Body of pancreas (tissue), 4 donors: ENCODE data around the gene UXS1. TPM values are rescaled to one million over a fixed set of nuclear protein-coding genes. Genes with fewer than 3 reads are reported as not detected.
A peak's percentile ranks its signal among the peaks of the same experiment; 100 is the strongest.

Experiments
- ATAC-seq: fragments of 150-250 bp; one replicate; pipeline ENCODE4 v1.9.1; 2016
- DNase-seq, 4 donors: peaks; one replicate each; pipeline ENCODE4 v3.0.0-alpha.2; 2019
- H3K27ac ChIP-seq, 4 donors: fragments of 200-600 bp; sonication (generic); 1 replicate in 3 of 4; 2 replicates in 1 of 4; pipeline versions ENCODE4 v1.5.1 to v1.6.1; 2016 to 2019; ENCODE audit warnings: mild to moderate bottlenecking in 1 of 4, mixed read lengths in 1 of 4, moderate library complexity in 1 of 4
- H3K27me3 ChIP-seq, 2 donors: fragments of 200-600 bp; sonication (generic); one replicate each; pipeline ENCODE4 v1.6.0; 2016; ENCODE audit warnings: mild to moderate bottlenecking in 1 of 2
- H3K36me3 ChIP-seq, 2 donors: fragments of 200-600 bp; sonication (generic); replicated peaks in 1 of 2; 2 replicates each; pipeline ENCODE4 v1.5.1; 2016; ENCODE audit warnings: low read depth in 2 of 2; ENCODE audit not compliant: insufficient read depth in 1 of 2
- H3K4me1 ChIP-seq: fragments of 200-600 bp; sonication (generic); one replicate; pipeline ENCODE4 v1.6.0; 2016
- H3K4me3 ChIP-seq, 2 donors: fragments of 200-600 bp; sonication (generic); 1 replicate in 1 of 2; 2 replicates in 1 of 2; pipeline ENCODE4 v1.5.1; 2016 to 2019
- H3K9me3 ChIP-seq, 3 donors: fragments of 200-600 bp; sonication (generic); 1 replicate in 2 of 3; 2 replicates in 1 of 3; pipeline ENCODE4 v1.5.1; 2016
- POLR2A ChIP-seq, 3 donors: fragments of 450-650 bp; IDR thresholded peaks; one replicate each; pipeline ENCODE4 v1.6.1; 2016; ENCODE audit warnings: antibody characterized with exemption in 3 of 3, mild to moderate bottlenecking in 2 of 3
- WGBS, 2 donors: methylation state at CpG; one replicate each; pipeline ENCODE4 v1.1.5; 2017; 5-methylcytosine and 5-hydroxymethylcytosine counted together
- intact Hi-C: fragments of 100-400 bp; cut with DNase I; formaldehyde crosslinking; loops from one replicate; pipeline ENCODE4 v1.15.1; 2023
- total RNA-seq, 2 donors: library from RNA; depleted of rRNA; stranded (reverse); fragments of >200 nt; gene quantifications; one replicate each; pipeline ENCODE4 v1.1.0, GENCODE V29; 2016
- TF ChIP-seq, protein P1 (sequence below), 7 experiments: fragments of 450-650 bp in 4 of 7; fragments of 200-600 bp in 3 of 7; sonication (generic) in 3 of 7; IDR thresholded peaks; one replicate each; pipeline ENCODE4 v1.5.1; 2016 to 2019; ENCODE audit warnings: antibody characterized with exemption in 7 of 7

The UXS1 gene
- total RNA-seq, 2 donors from 2014 or later = 15.8 to 33.6 TPM

DNA sequence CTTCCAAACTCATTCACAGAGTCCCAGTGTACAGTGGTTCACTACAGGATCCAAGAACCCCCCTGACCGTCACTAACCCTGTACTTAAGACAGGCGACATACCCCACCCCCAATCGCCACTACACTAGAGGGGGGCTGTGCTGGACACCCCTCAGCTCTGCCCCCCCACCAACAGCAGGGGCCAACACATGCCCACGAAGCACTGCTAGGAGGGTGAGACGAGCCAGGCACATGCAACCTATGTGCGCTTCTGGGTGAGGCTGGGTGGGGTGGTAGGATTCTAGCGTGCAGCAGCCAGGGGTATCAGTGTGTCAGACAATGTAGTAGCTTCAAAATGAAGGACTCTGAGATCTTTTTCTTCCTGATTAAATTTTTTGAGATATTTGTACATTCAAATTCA is 67.8 kb downstream of the UXS1 start:
- DNase-seq = no peak
- TF ChIP-seq POLR2A (IDR thresholded peaks at IDR 0.05) = no peak
- TF ChIP-seq, protein P1, sequence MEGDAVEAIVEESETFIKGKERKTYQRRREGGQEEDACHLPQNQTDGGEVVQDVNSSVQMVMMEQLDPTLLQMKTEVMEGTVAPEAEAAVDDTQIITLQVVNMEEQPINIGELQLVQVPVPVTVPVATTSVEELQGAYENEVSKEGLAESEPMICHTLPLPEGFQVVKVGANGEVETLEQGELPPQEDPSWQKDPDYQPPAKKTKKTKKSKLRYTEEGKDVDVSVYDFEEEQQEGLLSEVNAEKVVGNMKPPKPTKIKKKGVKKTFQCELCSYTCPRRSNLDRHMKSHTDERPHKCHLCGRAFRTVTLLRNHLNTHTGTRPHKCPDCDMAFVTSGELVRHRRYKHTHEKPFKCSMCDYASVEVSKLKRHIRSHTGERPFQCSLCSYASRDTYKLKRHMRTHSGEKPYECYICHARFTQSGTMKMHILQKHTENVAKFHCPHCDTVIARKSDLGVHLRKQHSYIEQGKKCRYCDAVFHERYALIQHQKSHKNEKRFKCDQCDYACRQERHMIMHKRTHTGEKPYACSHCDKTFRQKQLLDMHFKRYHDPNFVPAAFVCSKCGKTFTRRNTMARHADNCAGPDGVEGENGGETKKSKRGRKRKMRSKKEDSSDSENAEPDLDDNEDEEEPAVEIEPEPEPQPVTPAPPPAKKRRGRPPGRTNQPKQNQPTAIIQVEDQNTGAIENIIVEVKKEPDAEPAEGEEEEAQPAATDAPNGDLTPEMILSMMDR (IDR thresholded peaks at IDR 0.05) = no peak
- no peak for ATAC-seq
- H3K9me3 ChIP-seq = no peaks in the 10 kb centered on the region
- H3K36me3 ChIP-seq = no peaks in the 10 kb centered on the region
- WGBS, 2 donors = 92 to 96% methylated on average over 7 of the region's 7 CpGs
- intact Hi-C loops = no loop called here
- no peak overlapping the region for H3K4me3 ChIP-seq
- peaks cover 39% of the 10 kb centered on the region for H3K4me1 ChIP-seq
- H3K27ac ChIP-seq = peak overlapping the region in 1 of 4 donors; percentile 65
- H3K27me3 ChIP-seq = no peaks in the 10 kb centered on the region

DNA sequence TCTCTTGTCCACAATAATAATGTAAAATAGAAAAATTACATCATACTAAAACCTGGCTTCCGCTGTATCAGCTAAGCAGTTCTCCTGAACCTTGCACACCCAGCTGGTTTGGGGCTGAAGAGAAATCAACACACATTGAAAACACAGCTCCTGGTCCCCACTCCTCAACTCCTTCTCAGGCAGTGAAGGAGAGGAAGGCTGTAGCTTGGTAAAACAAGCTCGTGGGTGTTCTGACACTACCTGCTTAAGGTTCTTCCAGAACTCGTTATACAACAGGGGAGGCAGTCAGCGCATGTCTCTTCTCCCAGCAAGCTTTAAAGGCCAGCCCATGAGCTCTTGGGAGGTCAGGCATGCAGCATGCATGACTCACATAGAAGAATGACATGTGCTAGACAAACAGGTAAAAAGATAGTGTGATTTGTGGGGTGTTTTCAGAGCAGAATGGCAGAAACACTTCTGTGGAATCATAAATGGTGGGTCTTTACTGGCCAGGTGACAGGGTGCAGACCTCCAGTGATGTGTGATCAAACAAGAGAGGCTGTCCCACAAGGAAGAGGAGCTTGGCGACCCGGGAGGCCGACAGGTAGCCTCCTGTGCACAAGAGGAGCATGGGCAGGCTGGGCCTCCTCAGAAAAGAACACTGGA is 69.1 kb downstream of the UXS1 start:
- no peaks in the 10 kb centered on the region for H3K36me3 ChIP-seq
- H3K4me1 ChIP-seq = peaks cover 48% of the 10 kb centered on the region
- 63 to 75% methylated on average over 7 of the region's 7 CpGs for WGBS, 2 donors
- peak in 3 of 4 donors; percentile 41 to 72 (median 53) for DNase-seq
- intact Hi-C loops = no loop called here
- ATAC-seq = peak; percentile 76
- TF ChIP-seq, protein P1 (IDR thresholded peaks at IDR 0.05) = no peak
- TF ChIP-seq POLR2A (IDR thresholded peaks at IDR 0.05) = peak in 1 of 3 donors; percentile 12
- peak overlapping the region; percentile 50 to 73 (median 68) for H3K27ac ChIP-seq
- H3K4me3 ChIP-seq = no peak overlapping the region
- no peaks in the 10 kb centered on the region for H3K27me3 ChIP-seq
- H3K9me3 ChIP-seq = no peaks in the 10 kb centered on the region

DNA sequence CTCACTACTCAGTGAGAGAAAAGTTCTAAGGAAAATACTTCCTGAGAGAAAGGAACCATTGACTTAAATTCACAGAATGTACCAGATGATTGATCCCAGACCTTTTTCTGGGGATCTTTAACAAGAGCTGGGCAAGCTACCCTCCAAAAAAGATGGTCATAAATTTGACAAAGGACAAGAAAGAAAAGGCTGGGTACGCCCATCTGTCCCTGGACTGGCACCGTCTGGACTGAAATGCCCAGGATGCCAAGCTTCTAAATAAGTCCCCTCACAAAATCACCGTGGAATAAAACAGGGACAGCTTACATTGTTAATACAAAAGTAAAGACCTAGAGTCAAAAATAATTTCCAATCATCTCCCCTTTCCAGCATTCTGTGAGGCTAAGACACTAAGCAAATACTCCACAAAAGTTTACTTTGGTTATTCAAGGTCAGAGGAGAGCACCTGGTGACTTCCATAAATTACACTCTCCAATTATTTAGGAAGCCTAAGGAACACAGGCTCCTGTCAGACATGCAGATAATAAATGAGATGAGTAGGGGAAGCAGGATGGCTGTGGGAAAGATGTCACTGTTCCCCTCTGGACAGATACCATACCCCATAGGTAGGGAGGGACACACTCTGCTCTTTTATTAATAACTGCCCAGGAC is 69.9 kb downstream of the UXS1 start:
- intact Hi-C loops = no loop called here
- WGBS, 2 donors = 27 to 35% methylated on average over 3 of the region's 3 CpGs
- no peak for DNase-seq
- Histone ChIP-seq H3K4me3 (no peak overlapping the region), H3K27ac (peak overlapping the region; percentile 50 to 73 (median 64)), H3K36me3 (no peaks in the 10 kb centered on the region), H3K9me3 (no peaks in the 10 kb centered on the region), H3K27me3 (no peaks in the 10 kb centered on the region), H3K4me1 (peaks cover 51% of the 10 kb centered on the region)
- peak; percentile 34 for ATAC-seq
- no peak for TF ChIP-seq POLR2A (IDR thresholded peaks at IDR 0.05)
- TF ChIP-seq, protein P1 (IDR thresholded peaks at IDR 0.05) = no peak

DNA sequence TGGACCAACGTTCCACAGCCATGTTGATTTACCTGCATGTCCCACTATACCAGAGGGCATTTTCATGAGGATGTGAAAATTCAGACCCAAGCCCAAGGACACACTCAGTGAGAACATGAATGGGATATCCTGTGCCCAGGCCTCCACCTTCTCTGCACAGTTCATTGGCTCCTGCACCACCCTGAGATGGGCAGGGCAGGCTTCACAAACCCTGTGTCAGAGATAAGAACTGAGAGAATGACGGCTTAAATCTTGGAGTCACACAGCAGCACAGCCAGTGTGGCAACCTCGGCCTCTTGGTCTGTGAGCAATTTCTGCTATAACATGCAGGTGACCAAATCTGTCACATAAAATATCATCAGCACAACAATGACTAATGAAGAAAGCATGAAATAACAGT is 71.9 kb downstream of the UXS1 start:
- Histone ChIP-seq H3K9me3 (no peaks in the 10 kb centered on the region), H3K4me1 (peaks cover 51% of the 10 kb centered on the region), H3K27ac (no peak overlapping the region), H3K4me3 (no peak overlapping the region), H3K27me3 (no peaks in the 10 kb centered on the region), H3K36me3 (no peaks in the 10 kb centered on the region)
- 81 to 94% methylated on average over 3 of the region's 3 CpGs for WGBS, 2 donors
- no peak for ATAC-seq
- TF ChIP-seq POLR2A (IDR thresholded peaks at IDR 0.05) = no peak
- TF ChIP-seq, protein P1 (IDR thresholded peaks at IDR 0.05) = no peak
- DNase-seq = no peak
- intact Hi-C loops = no loop called here
